ENCODE results near the gene BTN3A1.
"Not testable (repeated sequence)": the region's sequence is repeated elsewhere in the genome, so short reads cannot be mapped to it uniquely, and the experiment has no call there.

The BTN3A1 gene

DNA sequence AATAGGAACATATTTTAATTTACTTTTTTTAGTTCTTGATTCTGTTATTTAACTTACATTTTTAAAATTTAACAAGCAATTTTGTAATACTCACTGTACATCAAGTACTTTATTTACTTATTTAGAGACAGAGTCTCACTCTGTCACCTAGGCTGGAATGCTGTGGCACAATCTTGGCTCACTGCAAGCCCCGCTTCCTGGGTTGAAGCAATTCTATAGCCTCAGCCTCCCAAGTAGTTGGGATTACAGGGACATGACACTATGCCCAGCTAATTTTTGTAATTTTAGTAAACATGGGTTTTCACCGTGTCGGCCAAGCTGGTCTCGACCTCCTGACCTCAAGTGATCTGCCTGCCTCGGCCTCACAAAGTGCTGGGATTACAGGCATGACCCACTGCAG is 45.2 kb downstream of the BTN3A1 start:
- DNase-seq, result no peak

DNA sequence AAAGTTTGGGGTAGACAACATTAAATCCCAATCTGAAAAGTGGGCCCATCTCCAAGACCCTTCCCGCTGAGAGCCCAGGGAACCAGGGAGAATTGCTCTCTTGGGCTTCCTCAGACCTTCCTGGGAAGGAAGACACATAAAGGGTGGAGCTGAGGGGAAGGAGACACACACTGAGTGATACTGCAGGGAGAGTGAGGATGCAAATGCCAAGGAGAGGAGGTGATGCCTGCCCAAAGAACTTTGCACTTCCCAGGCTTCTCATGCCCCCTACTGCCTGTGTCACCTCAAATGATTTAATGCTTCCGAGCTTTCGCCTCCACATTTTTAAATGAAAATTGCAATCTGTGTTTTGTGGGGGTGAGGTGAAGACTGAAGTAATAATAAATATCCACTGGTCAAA is 48.2 kb downstream of the BTN3A1 start:
- DNase-seq, result no peak

DNA sequence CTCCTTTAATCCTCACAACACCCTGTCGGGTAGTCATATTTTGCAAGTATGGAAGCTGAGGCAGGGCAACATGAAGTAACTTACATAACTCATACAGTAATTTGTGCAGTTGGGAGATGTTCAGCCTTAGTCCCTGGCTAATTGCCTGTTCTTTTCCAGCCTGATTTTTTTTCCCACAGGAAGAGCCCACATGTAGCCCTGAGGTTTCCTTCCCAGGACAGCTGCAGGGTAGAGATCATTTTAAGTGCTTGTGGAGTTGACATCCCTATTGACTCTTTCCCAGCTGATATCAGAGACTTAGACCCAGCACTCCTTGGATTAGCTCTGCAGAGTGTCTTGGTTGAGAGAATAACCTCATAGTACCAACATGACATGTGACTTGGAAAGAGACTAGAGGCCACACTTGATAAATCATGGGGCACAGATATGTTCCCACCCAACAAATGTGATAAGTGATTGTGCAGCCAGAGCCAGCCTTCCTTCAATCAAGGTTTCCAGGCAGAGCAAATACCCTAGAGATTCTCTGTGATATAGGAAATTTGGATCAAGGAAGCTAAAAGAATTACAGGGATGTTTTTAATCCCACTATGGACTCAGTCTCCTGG is 50.7 kb downstream of the BTN3A1 start:
- no peak for DNase-seq

GRCh38 chr6:26454631-26455030 is 52.6 kb downstream of the BTN3A1 start:
- DNase-seq, result no peak

GRCh38 chr6:26455357-26455970 is 53.4 kb downstream of the BTN3A1 start:
- no peak for DNase-seq

DNA sequence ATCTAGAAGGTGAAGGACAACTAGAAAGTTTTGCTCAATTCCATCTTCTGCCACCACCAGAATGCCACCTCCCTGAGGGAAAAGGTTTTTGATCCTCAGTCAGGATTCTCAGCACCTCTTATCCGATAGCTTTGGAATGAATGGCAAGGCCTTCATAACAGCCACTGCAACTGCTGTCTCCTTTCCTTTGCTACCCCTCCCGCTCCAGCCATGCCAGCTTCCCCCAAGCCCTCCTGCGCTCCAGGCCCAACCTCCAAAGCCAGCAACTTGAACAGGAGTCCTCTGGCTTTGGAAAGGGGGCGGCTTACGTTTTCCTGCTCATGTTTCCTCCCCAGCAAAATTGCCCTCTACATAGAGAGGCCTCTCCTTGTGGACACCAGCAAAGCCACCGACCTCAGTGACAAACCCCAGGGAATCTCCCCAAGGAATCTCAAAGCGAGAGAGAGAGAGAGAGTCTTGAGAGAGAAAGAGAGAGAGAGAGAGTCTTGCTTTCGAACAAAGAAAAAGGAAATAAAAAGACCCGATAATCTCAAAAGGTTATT is 55.3 kb downstream of the BTN3A1 start:
- peak; percentile 34 for DNase-seq

GRCh38 chr6:26457806-26458688 is 56.0 kb downstream of the BTN3A1 start, which contains the start of gene BTN2A1:
BTN2A1 (plus strand) TSS chr6:26457955; CDS start chr6:26458637, 682 bp downstream.
- peak; percentile 58 for DNase-seq

DNA sequence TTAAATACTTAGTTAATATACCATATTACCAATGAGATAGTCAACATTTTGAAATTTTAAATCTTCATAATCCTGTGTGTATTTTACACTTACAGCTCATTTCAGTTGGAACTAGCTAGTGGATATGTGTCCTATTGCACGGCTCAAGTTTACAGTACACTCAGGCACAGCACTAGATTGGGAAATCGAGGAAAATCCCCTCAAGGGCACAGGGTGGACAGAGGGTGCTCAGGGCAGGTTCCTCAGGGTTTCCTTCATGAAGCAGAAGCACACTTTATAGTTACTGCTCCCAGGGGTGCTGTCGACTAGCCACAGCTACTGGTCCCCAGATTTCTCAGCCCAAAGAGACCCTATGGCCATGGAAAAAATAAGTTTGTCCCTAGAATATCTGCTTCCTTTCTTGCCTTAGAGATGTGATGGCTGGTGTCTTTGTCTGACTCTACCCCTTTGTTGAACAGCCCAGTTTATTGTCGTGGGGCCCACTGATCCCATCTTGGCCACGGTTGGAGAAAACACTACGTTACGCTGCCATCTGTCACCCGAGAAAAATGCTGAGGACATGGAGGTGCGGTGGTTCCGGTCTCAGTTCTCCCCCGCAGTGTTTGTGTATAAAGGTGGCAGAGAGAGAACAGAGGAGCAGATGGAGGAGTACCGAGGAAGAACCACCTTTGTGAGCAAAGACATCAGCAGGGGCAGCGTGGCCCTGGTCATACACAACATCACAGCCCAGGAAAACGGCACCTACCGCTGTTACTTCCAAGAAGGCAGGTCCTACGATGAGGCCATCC is 57.1 kb downstream of the BTN3A1 start:
- no peak for DNase-seq

DNA sequence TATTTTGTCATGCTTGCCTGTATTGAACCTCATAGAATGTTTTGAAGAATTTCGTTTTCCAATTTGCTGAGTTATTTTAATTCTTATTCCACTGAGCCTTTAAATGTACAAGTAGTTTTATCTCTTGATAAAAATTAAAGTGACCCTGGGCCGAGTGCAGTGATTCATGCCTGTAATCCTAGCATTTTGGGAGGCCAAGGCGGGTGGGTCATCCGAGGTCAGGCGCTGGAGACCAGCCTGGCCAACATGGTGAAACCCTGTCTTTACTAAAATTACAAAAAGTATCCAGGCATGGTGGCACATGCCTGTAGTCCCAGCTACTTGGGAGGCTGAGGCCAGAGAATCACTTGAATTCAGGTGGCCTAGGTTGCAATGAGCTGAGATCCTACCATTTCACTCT is 59.3 kb downstream of the BTN3A1 start:
- DNase-seq, result not testable (repeated sequence)

DNA sequence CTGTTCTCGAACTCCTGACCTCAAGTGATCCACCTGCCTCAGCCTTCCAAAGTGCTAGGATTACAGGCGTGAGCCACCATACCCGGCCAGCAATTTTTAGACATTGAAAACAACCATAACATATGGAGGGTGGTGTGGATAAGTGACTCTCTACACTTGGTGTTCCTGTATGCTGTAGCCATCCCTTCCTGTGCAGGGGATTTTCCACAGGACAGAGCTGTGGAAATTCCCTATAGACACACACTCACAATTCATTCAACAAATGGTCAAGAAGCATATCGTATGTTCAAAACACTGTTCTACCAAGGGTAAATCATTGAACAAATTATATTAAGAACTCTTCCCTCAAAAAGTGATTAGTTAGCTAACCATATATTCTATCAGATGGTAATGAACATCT is 61.9 kb downstream of the BTN3A1 start:
- DNase-seq, result no peak

DNA sequence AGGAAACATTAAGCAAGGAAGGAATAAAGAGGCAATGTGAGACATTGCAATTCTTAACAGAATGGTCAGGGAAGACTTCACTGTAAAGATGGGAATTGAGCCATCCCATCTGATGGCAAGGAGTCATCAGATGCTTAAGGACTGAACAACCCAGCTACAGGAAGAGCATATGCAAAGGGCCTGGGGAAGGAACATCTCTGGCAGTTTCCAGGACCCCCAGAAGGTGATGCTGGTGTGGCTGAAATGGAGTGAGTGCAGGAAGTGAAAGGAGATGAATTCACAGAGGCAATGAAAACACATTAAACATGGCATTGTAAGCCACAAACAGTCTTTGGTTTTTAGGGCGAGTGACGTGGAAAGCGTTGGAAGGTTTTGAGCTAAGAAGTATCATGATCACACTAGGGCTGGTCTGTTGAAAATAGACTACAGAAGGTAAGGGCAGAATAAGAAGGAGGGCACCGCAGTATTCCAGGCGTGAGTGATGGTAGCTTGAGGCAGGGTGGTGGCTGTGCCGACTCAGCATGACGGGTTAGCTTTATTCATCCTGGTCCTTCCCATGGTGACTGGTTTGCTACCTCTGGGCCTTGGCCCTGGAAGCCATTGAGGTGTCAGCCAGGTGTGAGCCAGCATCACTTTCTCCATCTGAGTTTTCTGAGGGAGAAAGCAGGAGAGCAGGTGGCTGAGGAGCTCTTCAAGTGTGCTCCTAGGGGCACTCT is 62.5 kb downstream of the BTN3A1 start:
- DNase-seq, result no peak

Data from activated T-cell treated with anti-CD3 and anti-CD28 coated beads, Interleukin-2, amount 50 U/mL, for 1 hour (primary cell).